Esophagus squamous epithelium (tissue), 4 donors: ENCODE results near the gene BABAM2.

Source experiments
- CTCF ChIP-seq, 6 experiments: fragments of 450-650 bp in 4 of 6; fragments of 200-600 bp in 2 of 6; sonication (generic) in 2 of 6; IDR thresholded peaks; one replicate each; pipeline ENCODE4 v1.5.1; 2016 to 2019; ENCODE audit warnings: antibody characterized with exemption in 6 of 6, mild to moderate bottlenecking in 4 of 6, moderate library complexity in 4 of 6
- POLR2A ChIP-seq, 4 donors: fragments of 450-650 bp; IDR thresholded peaks; one replicate each; pipeline ENCODE4 v1.6.1; 2017; ENCODE audit warnings: antibody characterized with exemption in 4 of 4, mild to moderate bottlenecking in 4 of 4, moderate library complexity in 3 of 4

GRCh38 chr2:28352610-28353195, 462.2 kb downstream of the BABAM2 start:
- TF ChIP-seq CTCF (IDR thresholded peaks at IDR 0.05) (no peak), POLR2A (IDR thresholded peaks at IDR 0.05) (no peak)
